Progenitor cell of endocrine pancreas (in vitro differentiated cells): ENCODE measurements around the gene CTNNA3. TPM values are rescaled to one million over a fixed set of nuclear protein-coding genes. Genes with fewer than 3 reads are reported as not detected.

Source experiments
- DNase-seq: peaks from one replicate; pipeline ENCODE4 v3.0.0; 2021; ENCODE audit warnings: low spot score; ENCODE audit not compliant: unreplicated experiment
- H3K27ac Mint-ChIP-seq: 2 replicates; pipeline ENCODE4 v1.8.0; 2021; ENCODE audit warnings: mild to moderate bottlenecking, moderate library complexity, mixed read lengths
- H3K27me3 Mint-ChIP-seq: 2 replicates; pipeline ENCODE4 v1.8.0; 2021; ENCODE audit warnings: mixed read lengths
- H3K36me3 Mint-ChIP-seq: 2 replicates; pipeline ENCODE4 v1.8.0; 2022; ENCODE audit warnings: mixed read lengths; ENCODE audit not compliant: insufficient read depth
- H3K4me1 Mint-ChIP-seq: 2 replicates; pipeline ENCODE4 v1.8.0; 2021; ENCODE audit warnings: low read depth, mixed read lengths
- H3K4me3 Mint-ChIP-seq: 2 replicates; pipeline ENCODE4 v1.8.0; 2021; ENCODE audit warnings: low read depth, mild to moderate bottlenecking, moderate library complexity, mixed read lengths
- H3K9me3 Mint-ChIP-seq: 2 replicates; pipeline ENCODE4 v1.8.0; 2021; ENCODE audit warnings: low read depth, mixed read lengths
- CTCF ChIP-seq: fragments of 200-600 bp; sonication (generic); IDR thresholded peaks from one replicate; pipeline ENCODE4 v1.5.0; 2021; ENCODE audit warnings: antibody characterized with exemption, mild to moderate bottlenecking; ENCODE audit not compliant: unreplicated experiment
- total RNA-seq: library from RNA; stranded (reverse); gene quantifications from 2 replicates; pipeline ENCODE4 v1.2.1, GENCODE V29; 2021

The CTNNA3 gene
- total RNA-seq, 1 donor from 2014 or later: 1.7 TPM

GRCh38 chr10:66222462-66223046 is 1473.4 kb downstream of the CTNNA3 start:
- Mint-ChIP-seq H3K4me3 (no peak overlapping the region), H3K4me1 (no peaks in the 10 kb centered on the region), H3K27me3 (no peaks in the 10 kb centered on the region), H3K9me3 (peaks cover 8% of the 10 kb centered on the region), H3K27ac (no peak overlapping the region), H3K36me3 (no peaks in the 10 kb centered on the region)
- no peak for DNase-seq
- TF ChIP-seq CTCF: no peak

- Mint-ChIP-seq H3K27ac (no peak overlapping the region), H3K4me1 (no peaks in the 10 kb centered on the region), H3K36me3 (no peaks in the 10 kb centered on the region), H3K27me3 (no peaks in the 10 kb centered on the region), H3K9me3 (no peaks in the 10 kb centered on the region), H3K4me3 (no peak overlapping the region)
- DNase-seq: no peak
- TF ChIP-seq CTCF: no peak
Measured at GRCh38 chr10:66218981-66219587, 1476.9 kb downstream of the CTNNA3 start.

- Mint-ChIP-seq H3K9me3 (no peaks in the 10 kb centered on the region), H3K36me3 (no peaks in the 10 kb centered on the region), H3K4me3 (no peak overlapping the region), H3K27ac (no peak overlapping the region), H3K27me3 (no peaks in the 10 kb centered on the region), H3K4me1 (no peaks in the 10 kb centered on the region)
- DNase-seq: no peak
- no peak for TF ChIP-seq CTCF
Measured at GRCh38 chr10:66218289-66218688, 1477.7 kb downstream of the CTNNA3 start.

- H3K36me3 Mint-ChIP-seq: no peaks in the 10 kb centered on the region
- no peak overlapping the region for H3K27ac Mint-ChIP-seq
- no peaks in the 10 kb centered on the region for H3K9me3 Mint-ChIP-seq
- H3K4me3 Mint-ChIP-seq: no peak overlapping the region
- no peak for DNase-seq
- no peaks in the 10 kb centered on the region for H3K27me3 Mint-ChIP-seq
- H3K4me1 Mint-ChIP-seq: no peaks in the 10 kb centered on the region
- no peak for TF ChIP-seq CTCF
Measured at GRCh38 chr10:66215920-66216319, 1480.1 kb downstream of the CTNNA3 start.

- no peaks in the 10 kb centered on the region for H3K36me3 Mint-ChIP-seq
- no peak overlapping the region for H3K27ac Mint-ChIP-seq
- DNase-seq: no peak
- no peaks in the 10 kb centered on the region for H3K27me3 Mint-ChIP-seq
- no peak overlapping the region for H3K4me3 Mint-ChIP-seq
- H3K9me3 Mint-ChIP-seq: no peaks in the 10 kb centered on the region
- no peaks in the 10 kb centered on the region for H3K4me1 Mint-ChIP-seq
- peak; percentile 23 for TF ChIP-seq CTCF
Measured at GRCh38 chr10:66214721-66215404, 1481.1 kb downstream of the CTNNA3 start.
